CD14-positive monocyte (primary cell): ENCODE measurements around the gene B4GALNT3. TPM values are rescaled to one million over a fixed set of nuclear protein-coding genes. Genes with fewer than 3 reads are reported as not detected.

Experiments
- DNase-seq, 3 donors: peaks; one replicate each; pipeline ENCODE4 v3.0.0-alpha.2; 2011 to 2022
- H2AFZ ChIP-seq: 2 replicates; pipeline ENCODE4 v1.6.0; 2012; ENCODE audit warnings: mild to moderate bottlenecking, low read depth, low read length, inconsistent platforms; ENCODE audit not compliant: insufficient read depth, poor library complexity, severe bottlenecking
- H3K27ac ChIP-seq, 2 donors: 1 replicate in 1 of 2; 2 replicates in 1 of 2; pipeline ENCODE4 v1.5.1; 2012 to 2013; ENCODE audit warnings: low read length in 2 of 2, control low read depth in 1 of 2, inconsistent platforms in 1 of 2, low read depth in 1 of 2, mild to moderate bottlenecking in 1 of 2
- H3K27me3 ChIP-seq, 2 donors: one replicate each; pipeline versions ENCODE4 v1.6.0 to v1.6.1; 2011 to 2013; ENCODE audit warnings: low read length in 2 of 2; ENCODE audit not compliant: control insufficient read depth in 2 of 2, insufficient read depth in 2 of 2
- H3K36me3 ChIP-seq, 2 donors: replicated peaks in 1 of 2; 1 replicate in 1 of 2; 2 replicates in 1 of 2; pipeline versions ENCODE4 v1.5.1 to v1.6.1; 2012 to 2013; ENCODE audit warnings: low read length in 2 of 2, control low read depth in 1 of 2, inconsistent platforms in 1 of 2, mild to moderate bottlenecking in 1 of 2; ENCODE audit not compliant: insufficient read depth in 2 of 2, control insufficient read depth in 1 of 2
- H3K4me1 ChIP-seq, 2 donors: 1 replicate in 1 of 2; 2 replicates in 1 of 2; pipeline versions ENCODE4 v1.5.1 to v1.6.1; 2012 to 2013; ENCODE audit warnings: low read length in 2 of 2, control low read depth in 1 of 2, inconsistent platforms in 1 of 2, mild to moderate bottlenecking in 1 of 2, moderate library complexity in 1 of 2; ENCODE audit not compliant: insufficient read depth in 2 of 2, control insufficient read depth in 1 of 2
- H3K4me2 ChIP-seq: replicated peaks from 2 replicates; pipeline ENCODE3; 2012; ENCODE audit warnings: low read length, moderate library complexity, mild to moderate bottlenecking; ENCODE audit not compliant: poor library complexity, severe bottlenecking; ENCODE audit errors: extremely low read depth
- H3K4me3 ChIP-seq, 3 experiments: fragments of 200-600 bp in 1 of 3; sonication (generic) in 1 of 3; replicated peaks in 1 of 3; 1 replicate in 2 of 3; 2 replicates in 1 of 3; pipeline ENCODE4 v1.5.1; 2011 to 2013; ENCODE audit warnings: low read length in 3 of 3, mild to moderate bottlenecking in 3 of 3, control low read depth in 2 of 3, low read depth in 2 of 3, inconsistent platforms in 1 of 3, moderate library complexity in 1 of 3
- H3K79me2 ChIP-seq: 2 replicates; pipeline ENCODE4 v1.6.0; 2012; ENCODE audit warnings: mild to moderate bottlenecking, control low read depth, inconsistent platforms, low read length, moderate library complexity; ENCODE audit not compliant: insufficient read depth
- H3K9ac ChIP-seq: 2 replicates; pipeline ENCODE4 v1.6.0; 2017; ENCODE audit warnings: low read length, mild to moderate bottlenecking; ENCODE audit not compliant: insufficient read depth, poor library complexity, severe bottlenecking
- H3K9me3 ChIP-seq, 2 donors: replicated peaks in 1 of 2; 1 replicate in 1 of 2; 2 replicates in 1 of 2; pipeline versions ENCODE4 v1.5.1 to v1.6.1; 2012 to 2013; ENCODE audit warnings: low read length in 2 of 2, control low read depth in 1 of 2; ENCODE audit not compliant: control insufficient read depth in 1 of 2, insufficient read depth in 1 of 2
- H4K20me1 ChIP-seq: 2 replicates; pipeline ENCODE4 v1.6.0; 2012; ENCODE audit warnings: mild to moderate bottlenecking, low read length, control low read depth, moderate library complexity; ENCODE audit not compliant: insufficient read depth
- H3K27ac Mint-ChIP-seq, 7 donors: one replicate each; pipeline ENCODE4 v1.8.0; 2020; ENCODE audit warnings: mild to moderate bottlenecking in 7 of 7, mixed read lengths in 7 of 7, moderate library complexity in 6 of 7, inconsistent platforms in 2 of 7
- H3K27me3 Mint-ChIP-seq, 3 donors: one replicate each; pipeline ENCODE4 v1.8.0; 2021 to 2022; ENCODE audit warnings: low read depth in 3 of 3, mild to moderate bottlenecking in 3 of 3, mixed read lengths in 3 of 3, moderate library complexity in 3 of 3, inconsistent platforms in 1 of 3
- H3K36me3 Mint-ChIP-seq, 2 donors: one replicate each; pipeline ENCODE4 v1.8.0; 2020; ENCODE audit warnings: mixed read lengths in 2 of 2, inconsistent platforms in 1 of 2, mild to moderate bottlenecking in 1 of 2
- H3K4me1 Mint-ChIP-seq: one replicate; pipeline ENCODE4 v1.8.0; 2020; ENCODE audit warnings: mild to moderate bottlenecking, mixed read lengths
- H3K4me3 Mint-ChIP-seq, 2 donors: one replicate each; pipeline ENCODE4 v1.8.0; 2020; ENCODE audit warnings: mild to moderate bottlenecking in 2 of 2, mixed read lengths in 2 of 2, moderate library complexity in 1 of 2
- H3K9me3 Mint-ChIP-seq, 7 donors: one replicate each; pipeline ENCODE4 v1.8.0; 2020 to 2022; ENCODE audit warnings: mixed read lengths in 7 of 7, mild to moderate bottlenecking in 6 of 7, moderate library complexity in 6 of 7, inconsistent platforms in 2 of 7
- WGBS: methylation state at CpG from one replicate; pipeline ENCODE4 v1.1.5; 2013; ENCODE audit warnings: missing lambda C conversion rate; ENCODE audit not compliant: insufficient coverage; 5-methylcytosine and 5-hydroxymethylcytosine counted together
- intact Hi-C, 2 donors: fragments of 100-400 bp; cut with micrococcal nuclease; formaldehyde crosslinking; loops; one replicate each; pipeline versions ENCODE4 v1.15.0 to v1.15.1; 2023
- polyA plus RNA-seq, 3 donors: library from polyadenylated mRNA; depleted of rRNA in 1 of 3; unstranded in 2 of 3; stranded (reverse) in 1 of 3; fragments of 300-500 nt in 2 of 3; fragments of >200 nt in 1 of 3; fragmentation: Illumina TruSeq in 2 of 3; gene quantifications; 1 replicate in 2 of 3; 2 replicates in 1 of 3; pipeline ENCODE4 v1.2.3, GENCODE V29; 2012 to 2021
- TF ChIP-seq, protein P1 (sequence below): fragments of 200-600 bp; IDR thresholded peaks from one replicate; pipeline ENCODE4 v1.8.0; 2022; ENCODE audit warnings: antibody characterized with exemption, mild to moderate bottlenecking

B4GALNT3 gene
- polyA plus RNA-seq, 3 donors = 0.09 to 0.10 TPM; not detected in 1

- Histone ChIP-seq H3K9ac (no peak overlapping the region), H3K79me2 (no peaks in the 10 kb centered on the region), H3K36me3 (no peaks in the 10 kb centered on the region), H3K27ac (no peak overlapping the region), H3K4me3 (no peak overlapping the region), H4K20me1 (no peaks in the 10 kb centered on the region), H3K27me3 (peaks cover 0 to 2% of the 10 kb centered on the region in 2 donors), H3K4me1 (no peaks in the 10 kb centered on the region), H3K4me2 (no peak overlapping the region), H3K9me3 (no peaks in the 10 kb centered on the region), H2AFZ (no peak overlapping the region)
- Mint-ChIP-seq H3K27me3 (peaks cover 7 to 13% (median 11%) of the 10 kb centered on the region in 3 donors), H3K36me3 (no peaks in the 10 kb centered on the region), H3K27ac (no peak overlapping the region), H3K9me3 (peaks cover 0 to 9% (median 3%) of the 10 kb centered on the region in 7 donors), H3K4me1 (no peaks in the 10 kb centered on the region), H3K4me3 (no peak overlapping the region)
- WGBS = 70% methylated on average over 2 of the region's 5 CpGs
- TF ChIP-seq, protein P1, sequence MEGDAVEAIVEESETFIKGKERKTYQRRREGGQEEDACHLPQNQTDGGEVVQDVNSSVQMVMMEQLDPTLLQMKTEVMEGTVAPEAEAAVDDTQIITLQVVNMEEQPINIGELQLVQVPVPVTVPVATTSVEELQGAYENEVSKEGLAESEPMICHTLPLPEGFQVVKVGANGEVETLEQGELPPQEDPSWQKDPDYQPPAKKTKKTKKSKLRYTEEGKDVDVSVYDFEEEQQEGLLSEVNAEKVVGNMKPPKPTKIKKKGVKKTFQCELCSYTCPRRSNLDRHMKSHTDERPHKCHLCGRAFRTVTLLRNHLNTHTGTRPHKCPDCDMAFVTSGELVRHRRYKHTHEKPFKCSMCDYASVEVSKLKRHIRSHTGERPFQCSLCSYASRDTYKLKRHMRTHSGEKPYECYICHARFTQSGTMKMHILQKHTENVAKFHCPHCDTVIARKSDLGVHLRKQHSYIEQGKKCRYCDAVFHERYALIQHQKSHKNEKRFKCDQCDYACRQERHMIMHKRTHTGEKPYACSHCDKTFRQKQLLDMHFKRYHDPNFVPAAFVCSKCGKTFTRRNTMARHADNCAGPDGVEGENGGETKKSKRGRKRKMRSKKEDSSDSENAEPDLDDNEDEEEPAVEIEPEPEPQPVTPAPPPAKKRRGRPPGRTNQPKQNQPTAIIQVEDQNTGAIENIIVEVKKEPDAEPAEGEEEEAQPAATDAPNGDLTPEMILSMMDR = no peak
- intact Hi-C loops = no loop called here
- DNase-seq = no peak
These were observed 49.8 kb downstream of the B4GALNT3 start for GRCh38 chr12:509500-509899.

GRCh38 chr12:510071-510825 lies 50.5 kb downstream of the B4GALNT3 start:
- no peak overlapping the region for H3K4me3 ChIP-seq
- Mint-ChIP-seq H3K27ac (peak overlapping the region in 2 of 7 donors; percentile 38 to 46), H3K4me3 (no peak overlapping the region), H3K36me3 (no peaks in the 10 kb centered on the region), H3K4me1 (no peaks in the 10 kb centered on the region), H3K27me3 (peaks cover 7 to 12% (median 9%) of the 10 kb centered on the region in 3 donors), H3K9me3 (peaks cover 0 to 9% (median 3%) of the 10 kb centered on the region in 7 donors)
- intact Hi-C loops = no loop called here
- TF ChIP-seq, protein P1 = no peak
- H3K27me3 ChIP-seq = peaks cover 0 to 2% of the 10 kb centered on the region in 2 donors
- no peaks in the 10 kb centered on the region for H3K36me3 ChIP-seq
- no peak overlapping the region for H3K27ac ChIP-seq
- no peak for DNase-seq
- no peaks in the 10 kb centered on the region for H3K79me2 ChIP-seq
- 81% methylated on average over 6 of the region's 12 CpGs for WGBS
- H3K4me1 ChIP-seq = no peaks in the 10 kb centered on the region
- no peaks in the 10 kb centered on the region for H4K20me1 ChIP-seq
- H3K4me2 ChIP-seq = no peak overlapping the region
- no peak overlapping the region for H3K9ac ChIP-seq
- no peak overlapping the region for H2AFZ ChIP-seq
- no peaks in the 10 kb centered on the region for H3K9me3 ChIP-seq
